ENCODE measurements around the gene DLL1. TPM values are rescaled to one million over a fixed set of nuclear protein-coding genes. Genes with fewer than 3 reads are reported as not detected.

Gene DLL1
- total RNA-seq, 2 experiments from 2014 or later: not detected

DNA sequence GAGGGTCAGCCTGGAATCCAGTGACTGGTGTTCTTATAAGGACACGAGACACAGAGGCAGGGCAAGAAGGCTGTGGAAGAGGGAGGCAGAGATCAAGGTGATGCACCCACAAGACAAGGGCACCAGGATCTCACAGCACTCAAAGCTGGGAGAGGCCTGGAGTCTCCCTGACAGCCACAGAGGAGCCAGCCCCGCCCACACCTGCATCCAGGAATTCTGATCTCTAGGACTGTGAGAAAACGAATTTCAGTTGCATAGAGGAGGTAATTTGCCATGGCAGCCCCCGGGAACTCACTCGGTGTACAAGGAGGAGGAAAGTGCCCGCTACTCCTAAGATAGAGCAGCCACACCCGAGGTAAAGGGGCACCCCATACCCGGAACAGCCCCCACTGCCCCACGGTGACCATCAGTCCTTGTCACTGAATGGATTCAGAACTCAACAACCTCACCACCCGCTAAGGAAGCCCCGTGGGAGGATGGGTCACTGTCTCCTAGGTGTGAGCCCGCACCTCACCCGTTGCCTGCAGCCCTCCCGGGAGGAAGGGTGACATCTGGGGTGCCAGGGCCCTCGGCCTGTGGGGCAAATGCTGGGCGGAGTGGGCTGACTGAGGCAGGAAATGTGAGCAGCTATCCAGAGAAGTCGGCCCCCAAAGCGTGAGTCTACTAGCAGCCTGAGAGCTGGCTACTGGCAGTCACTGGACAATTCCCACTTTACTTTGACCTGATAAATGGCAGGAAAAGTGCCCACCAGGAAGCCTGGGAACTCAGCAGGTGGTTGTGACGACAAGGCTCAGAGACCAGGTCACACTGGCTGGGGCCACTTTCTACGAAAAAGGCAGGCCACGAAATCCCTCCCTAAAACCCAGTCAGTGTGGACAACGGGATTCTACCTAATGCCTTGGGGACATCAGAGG is 22.4 kb downstream of the DLL1 start:
- H3K4me3 ChIP-seq (ENCODE audit: low read depth, low read length, poor library complexity, severe bottlenecking): no peak overlapping the region
- no peaks in the 10 kb centered on the region for H3K9me3 ChIP-seq (ENCODE audit: low read length)
- TF ChIP-seq EZH2phosphoT487 (IDR thresholded peaks at IDR 0.05; ENCODE audit: borderline replicate concordance, low read depth, low read length): no peak
- TF ChIP-seq, protein P1, sequence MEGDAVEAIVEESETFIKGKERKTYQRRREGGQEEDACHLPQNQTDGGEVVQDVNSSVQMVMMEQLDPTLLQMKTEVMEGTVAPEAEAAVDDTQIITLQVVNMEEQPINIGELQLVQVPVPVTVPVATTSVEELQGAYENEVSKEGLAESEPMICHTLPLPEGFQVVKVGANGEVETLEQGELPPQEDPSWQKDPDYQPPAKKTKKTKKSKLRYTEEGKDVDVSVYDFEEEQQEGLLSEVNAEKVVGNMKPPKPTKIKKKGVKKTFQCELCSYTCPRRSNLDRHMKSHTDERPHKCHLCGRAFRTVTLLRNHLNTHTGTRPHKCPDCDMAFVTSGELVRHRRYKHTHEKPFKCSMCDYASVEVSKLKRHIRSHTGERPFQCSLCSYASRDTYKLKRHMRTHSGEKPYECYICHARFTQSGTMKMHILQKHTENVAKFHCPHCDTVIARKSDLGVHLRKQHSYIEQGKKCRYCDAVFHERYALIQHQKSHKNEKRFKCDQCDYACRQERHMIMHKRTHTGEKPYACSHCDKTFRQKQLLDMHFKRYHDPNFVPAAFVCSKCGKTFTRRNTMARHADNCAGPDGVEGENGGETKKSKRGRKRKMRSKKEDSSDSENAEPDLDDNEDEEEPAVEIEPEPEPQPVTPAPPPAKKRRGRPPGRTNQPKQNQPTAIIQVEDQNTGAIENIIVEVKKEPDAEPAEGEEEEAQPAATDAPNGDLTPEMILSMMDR (conservative IDR thresholded peaks at IDR 0.05; ENCODE audit: low read length): no peak
- H2AFZ ChIP-seq (ENCODE audit: low read length): no peak overlapping the region
- no peaks in the 10 kb centered on the region for H3K4me1 ChIP-seq (ENCODE audit: insufficient read depth, low read length, poor library complexity, severe bottlenecking)
- H3K27ac ChIP-seq (ENCODE audit: low read depth, low read length, poor library complexity, severe bottlenecking): no peak overlapping the region
- H4K20me1 ChIP-seq (ENCODE audit: insufficient read depth, low read length): no peaks in the 10 kb centered on the region
- H3K9me2 ChIP-seq (ENCODE audit: insufficient read depth, low read length): no peaks in the 10 kb centered on the region
- no peaks in the 10 kb centered on the region for H3K36me3 ChIP-seq (ENCODE audit: insufficient read depth, low read length)
- DNase-seq (ENCODE audit: low spot score): no peak
- intact Hi-C loops (cut with micrococcal nuclease; ENCODE audit: unreplicated experiment): no loop called here
- BruUV-seq (replicated peaks): no TSS peak
- ChIA-PET CTCF (ENCODE audit: unreplicated experiment) (interaction anchor here (0.5 kb wide), 1 partner anchor 156 kb away, joined by 4 read pairs; no protein-coding TSS in a partner anchor), POLR2A (no interaction called here)
- no peak overlapping the region for H3K4me2 ChIP-seq (ENCODE audit: low read length)
- H3K79me2 ChIP-seq (ENCODE audit: insufficient read depth, low read depth, low read length): no peaks in the 10 kb centered on the region

DNA sequence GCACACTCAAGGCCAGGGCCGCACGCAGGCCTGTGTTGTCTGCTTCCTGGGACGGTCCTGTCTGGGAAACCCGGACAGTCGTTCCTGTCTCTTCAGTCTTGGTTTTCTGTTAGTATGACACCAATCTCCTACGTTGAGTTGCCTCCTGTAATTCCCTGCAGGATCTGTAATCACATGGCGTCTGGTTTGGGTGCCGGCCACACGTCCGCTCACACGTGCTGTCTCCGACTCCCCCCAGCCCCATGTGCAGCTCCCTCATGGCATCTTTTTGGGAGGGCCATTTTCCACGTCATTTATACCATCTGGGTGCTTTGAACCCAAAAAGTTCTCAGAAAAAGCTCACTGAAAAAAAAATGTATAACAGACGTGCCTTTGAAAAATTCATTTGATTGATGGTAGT is 23.2 kb downstream of the DLL1 start:
- no peak overlapping the region for H3K4me2 ChIP-seq (ENCODE audit: low read length)
- H2AFZ ChIP-seq (ENCODE audit: low read length): no peak overlapping the region
- no peaks in the 10 kb centered on the region for H3K4me1 ChIP-seq (ENCODE audit: insufficient read depth, low read length, poor library complexity, severe bottlenecking)
- H3K9me2 ChIP-seq (ENCODE audit: insufficient read depth, low read length): no peaks in the 10 kb centered on the region
- H3K4me3 ChIP-seq (ENCODE audit: low read depth, low read length, poor library complexity, severe bottlenecking): no peak overlapping the region
- DNase-seq (ENCODE audit: low spot score): no peak
- no peaks in the 10 kb centered on the region for H3K9me3 ChIP-seq (ENCODE audit: low read length)
- no peaks in the 10 kb centered on the region for H3K79me2 ChIP-seq (ENCODE audit: insufficient read depth, low read depth, low read length)
- H3K36me3 ChIP-seq (ENCODE audit: insufficient read depth, low read length): no peaks in the 10 kb centered on the region
- no peak overlapping the region for H3K27ac ChIP-seq (ENCODE audit: low read depth, low read length, poor library complexity, severe bottlenecking)
- CTCF ChIA-PET (ENCODE audit: unreplicated experiment): no interaction called here
- intact Hi-C loops (cut with micrococcal nuclease; ENCODE audit: unreplicated experiment): no loop called here
- POLR2A ChIA-PET: no interaction called here
- TF ChIP-seq, protein P1 (conservative IDR thresholded peaks at IDR 0.05; ENCODE audit: low read length): no peak
- no peak for TF ChIP-seq EZH2phosphoT487 (IDR thresholded peaks at IDR 0.05; ENCODE audit: borderline replicate concordance, low read depth, low read length)
- no TSS peak for BruUV-seq (replicated peaks)
- H4K20me1 ChIP-seq (ENCODE audit: insufficient read depth, low read length): no peaks in the 10 kb centered on the region

Data from OCI-LY7 (cell line).